DMS53 (cell line): ENCODE measurements around the gene AOC1.

Source experiments
- DNase-seq: peaks from one replicate; lab custom pipeline; 2025; lab: John Stamatoyannopoulos, UW

The AOC1 gene

DNA sequence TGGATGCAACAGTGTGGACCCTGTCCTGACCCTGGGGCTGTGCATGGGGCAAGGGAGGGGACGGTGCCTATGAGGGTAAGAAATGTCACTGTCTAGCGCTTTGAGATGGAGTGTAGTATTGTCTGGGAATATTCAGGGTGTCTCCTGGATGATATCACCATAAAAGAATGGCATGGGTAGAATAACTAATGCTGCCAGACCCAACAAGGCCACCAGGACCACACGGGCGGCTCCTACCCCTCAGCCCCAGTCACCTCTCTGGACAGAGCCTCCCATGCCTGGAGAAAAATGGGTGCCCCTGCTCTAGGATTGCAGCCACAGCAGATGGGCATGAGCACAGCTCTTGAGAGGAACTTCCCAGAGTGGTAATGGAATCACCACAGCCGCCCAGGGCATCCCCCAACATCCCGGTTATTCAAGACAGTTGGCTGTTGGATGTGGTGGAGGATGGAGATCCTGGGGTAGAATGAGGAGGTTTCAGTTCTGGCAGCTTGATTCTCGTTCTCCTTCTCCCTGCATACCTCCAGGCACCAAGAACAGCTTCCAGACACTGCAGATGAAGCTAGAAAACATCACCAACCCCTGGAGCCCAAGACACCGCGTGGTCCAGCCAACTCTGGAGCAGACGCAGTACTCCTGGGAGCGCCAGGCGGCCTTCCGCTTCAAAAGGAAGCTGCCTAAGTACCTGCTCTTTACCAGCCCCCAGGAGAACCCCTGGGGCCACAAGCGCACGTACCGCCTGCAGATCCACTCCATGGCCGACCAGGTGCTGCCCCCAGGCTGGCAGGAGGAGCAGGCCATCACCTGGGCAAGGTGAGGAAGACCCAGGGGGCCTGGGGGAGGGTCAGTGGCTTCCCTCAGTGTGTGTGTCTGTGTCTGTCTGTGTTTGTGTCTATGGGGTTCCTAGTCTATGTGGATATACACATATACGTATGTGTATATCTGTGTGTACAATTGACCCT is 6.2 kb downstream of the AOC1 start:
- no peak for DNase-seq

DNA sequence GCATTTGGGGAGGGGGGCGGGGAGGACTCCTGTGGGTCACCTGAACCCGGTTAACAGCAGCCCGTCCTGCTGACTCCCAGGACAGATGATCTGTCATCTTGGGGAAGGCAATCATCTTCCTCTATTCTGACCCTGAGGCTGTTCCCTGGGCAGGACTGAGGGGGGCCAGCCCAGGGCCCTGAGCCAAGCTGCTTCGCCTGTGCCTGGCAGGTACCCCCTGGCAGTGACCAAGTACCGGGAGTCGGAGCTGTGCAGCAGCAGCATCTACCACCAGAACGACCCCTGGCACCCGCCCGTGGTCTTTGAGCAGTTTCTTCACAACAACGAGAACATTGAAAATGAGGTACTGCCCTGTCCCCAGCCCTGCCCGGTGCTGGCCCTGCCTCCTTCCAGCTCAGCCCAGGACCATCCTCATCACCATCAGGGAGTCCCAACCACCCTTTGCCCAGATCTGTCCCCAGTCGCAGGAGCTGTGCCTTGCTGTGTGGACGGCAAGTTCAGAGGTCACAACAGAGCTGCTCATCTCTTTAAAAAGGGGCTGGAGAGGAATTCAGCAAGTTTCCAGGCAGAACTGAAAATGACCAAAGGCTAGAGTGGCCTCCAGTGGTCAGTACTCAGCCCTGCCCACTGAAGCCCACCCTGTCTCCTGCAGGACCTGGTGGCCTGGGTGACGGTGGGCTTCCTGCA is 8.1 kb downstream of the AOC1 start:
- DNase-seq = no peak

DNA sequence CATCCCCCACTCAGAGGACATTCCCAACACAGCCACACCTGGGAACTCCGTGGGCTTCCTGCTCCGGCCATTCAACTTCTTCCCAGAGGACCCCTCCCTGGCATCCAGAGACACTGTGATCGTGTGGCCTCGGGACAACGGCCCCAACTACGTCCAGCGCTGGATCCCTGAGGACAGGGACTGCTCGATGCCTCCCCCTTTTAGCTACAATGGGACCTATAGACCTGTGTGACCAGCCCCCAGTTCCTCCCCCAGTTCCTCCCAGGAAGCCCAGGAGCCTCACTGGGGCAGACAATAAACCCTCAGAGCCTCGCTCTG is 8.6 kb downstream of the AOC1 start:
- no peak for DNase-seq

DNA sequence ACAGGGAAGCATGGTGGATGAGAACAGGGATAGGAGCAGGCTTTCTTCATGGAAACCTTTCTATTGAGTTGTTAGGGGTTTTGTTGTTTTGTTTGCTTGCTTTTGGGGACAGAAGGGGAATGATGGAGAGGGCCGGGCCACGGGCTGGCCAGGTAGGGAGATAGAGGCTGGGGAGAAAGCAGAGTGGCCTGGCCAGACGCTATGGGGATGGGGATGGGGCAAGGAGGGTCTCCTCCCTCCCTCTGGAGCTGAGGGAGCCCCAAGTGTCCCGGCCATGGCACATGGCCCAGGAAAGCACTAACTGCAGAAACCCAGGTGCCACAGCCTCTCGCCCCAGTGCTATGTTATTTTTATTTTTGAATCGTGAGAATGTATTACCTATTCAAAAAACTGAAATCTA is 10.0 kb downstream of the AOC1 start:
- no peak for DNase-seq

DNA sequence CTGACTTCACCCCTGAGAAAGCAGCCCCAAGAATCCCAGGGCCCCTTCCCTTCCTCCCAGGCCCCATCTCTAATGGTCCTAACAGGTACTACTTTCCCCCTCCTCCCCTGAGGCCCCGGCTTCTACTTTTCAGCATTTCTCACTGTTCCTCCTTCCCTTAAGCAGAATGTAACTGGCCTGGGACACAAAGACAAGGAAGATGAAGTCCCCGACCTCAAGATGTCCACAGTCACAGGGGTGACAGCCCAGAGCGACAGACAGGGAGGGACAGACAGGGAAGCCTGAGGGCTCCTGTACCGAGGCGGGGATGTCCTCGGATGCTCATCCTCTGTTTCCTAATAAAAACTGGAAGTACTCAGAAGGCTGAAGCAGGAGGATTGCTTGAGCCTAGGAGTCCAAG is 11.6 kb downstream of the AOC1 start:
- DNase-seq = no peak

DNA sequence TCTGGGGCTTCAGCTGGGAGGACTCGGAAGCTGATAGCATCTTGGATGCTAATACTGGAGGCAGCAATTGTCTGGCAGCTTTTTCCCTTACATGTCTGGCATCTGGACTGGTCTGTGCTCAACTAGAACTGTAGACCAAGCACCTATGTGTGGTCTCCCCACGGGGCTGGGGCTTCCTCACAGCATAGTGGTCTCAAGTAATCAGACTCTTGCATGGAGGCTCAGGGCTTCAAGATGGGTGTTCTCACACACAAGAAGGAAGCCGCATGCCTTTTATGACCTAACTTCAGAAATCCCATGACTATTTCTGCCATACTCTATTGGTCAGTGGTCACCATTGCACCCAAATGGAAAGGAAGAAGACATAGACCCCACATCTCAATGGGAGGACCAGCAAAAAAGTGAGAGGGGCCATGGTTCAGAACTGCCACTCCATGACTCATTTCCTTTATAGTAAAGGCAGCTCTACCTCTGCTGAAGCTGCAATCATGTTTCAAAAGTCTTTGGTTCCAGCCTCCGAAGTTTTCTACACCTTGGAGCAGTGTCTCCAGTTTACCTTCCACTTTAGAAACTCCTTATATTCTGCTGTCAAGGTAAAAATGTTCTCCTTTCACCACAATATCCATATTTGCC is 14.7 kb downstream of the AOC1 start:
- no peak for DNase-seq

DNA sequence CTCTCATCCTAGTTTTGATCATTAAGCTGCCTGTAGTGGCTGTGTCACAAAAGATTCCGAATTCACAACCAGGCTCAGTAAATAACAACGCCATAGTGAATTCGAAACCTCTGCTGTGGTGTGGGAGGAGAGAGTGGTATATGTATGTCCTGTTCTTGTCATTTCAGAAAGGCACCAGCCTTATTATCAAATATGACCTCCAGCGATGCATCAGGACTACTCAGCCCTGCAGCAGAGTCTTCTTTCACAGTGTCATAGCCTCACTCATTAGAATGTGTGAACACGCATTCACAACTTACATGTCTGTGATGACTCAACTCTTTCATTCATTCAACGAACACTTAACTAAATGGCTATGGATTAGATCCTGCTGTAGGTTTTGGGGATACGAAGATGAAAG is 15.3 kb downstream of the AOC1 start:
- no peak for DNase-seq

DNA sequence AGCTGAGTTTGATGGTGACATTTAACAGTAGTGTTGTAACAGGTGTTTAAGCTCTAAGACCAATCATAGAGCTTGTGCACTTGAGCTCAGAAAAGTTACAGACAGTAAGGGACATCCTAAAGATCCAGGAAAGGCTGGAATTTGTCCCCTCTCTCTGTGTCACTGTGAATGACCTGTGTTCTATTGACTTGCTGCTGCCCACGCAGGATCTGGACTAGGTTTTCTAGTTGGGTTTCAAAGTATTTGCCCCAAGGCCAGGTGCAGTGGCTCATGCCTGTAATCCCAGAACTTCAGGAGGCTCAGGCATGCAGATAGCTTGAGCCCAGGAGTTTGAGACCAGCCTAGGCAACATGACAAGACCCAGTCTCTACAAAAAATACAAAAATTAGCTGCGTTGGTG is 17.1 kb downstream of the AOC1 start:
- DNase-seq = no peak

DNA sequence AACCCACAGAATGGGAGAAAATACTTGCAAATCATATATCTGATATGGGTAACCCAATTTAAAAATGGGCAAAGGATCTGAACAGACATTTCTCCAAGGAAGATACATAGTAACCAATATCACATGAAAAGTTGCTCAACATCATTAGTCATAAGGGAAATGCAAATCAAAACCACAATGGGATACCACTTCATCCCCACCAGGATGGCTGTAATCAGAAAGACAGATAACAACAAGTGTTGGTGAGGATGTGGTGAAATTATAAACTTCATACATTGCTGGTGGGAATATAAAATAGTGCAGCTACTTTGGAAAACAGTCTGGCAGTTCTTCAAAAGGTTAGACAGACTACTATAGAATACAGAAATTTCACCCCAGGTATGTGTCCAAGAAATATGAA is 19.3 kb downstream of the AOC1 start:
- DNase-seq = no peak

DNA sequence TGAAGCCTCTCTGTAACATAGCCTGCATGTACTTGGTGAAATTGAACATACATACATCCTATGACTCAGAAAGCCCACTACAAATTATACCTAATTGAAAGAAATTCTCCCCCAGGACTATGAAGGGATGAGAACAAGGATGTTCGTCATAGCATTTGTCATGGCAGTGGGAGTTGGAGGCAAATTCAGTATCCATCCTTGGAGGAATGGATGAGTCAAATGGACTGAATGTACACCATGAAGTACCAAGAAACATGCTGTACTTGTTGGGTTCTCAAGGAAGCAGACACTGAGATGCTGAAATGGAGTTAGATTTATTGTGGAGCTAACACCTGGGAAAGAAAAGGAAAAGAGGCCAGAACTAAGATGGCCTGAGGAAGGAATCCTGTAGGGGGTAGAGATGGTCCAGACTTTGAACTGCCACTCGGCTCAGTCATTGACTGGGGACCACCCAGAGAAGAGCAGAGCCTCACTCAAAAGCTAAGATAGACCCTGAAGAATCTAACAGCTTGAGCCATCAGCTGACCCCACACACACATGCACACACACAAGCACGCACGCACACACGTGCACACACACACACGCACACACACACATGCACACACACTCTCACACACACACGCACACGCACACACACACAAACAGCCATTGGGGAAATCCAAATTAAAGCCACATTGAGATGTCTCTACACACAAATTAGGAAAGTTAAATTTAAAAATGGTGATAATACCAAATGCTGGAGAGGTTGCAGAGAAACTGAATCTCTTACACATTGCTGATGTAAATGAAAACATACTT is 22.3 kb downstream of the AOC1 start:
- DNase-seq = no peak

DNA sequence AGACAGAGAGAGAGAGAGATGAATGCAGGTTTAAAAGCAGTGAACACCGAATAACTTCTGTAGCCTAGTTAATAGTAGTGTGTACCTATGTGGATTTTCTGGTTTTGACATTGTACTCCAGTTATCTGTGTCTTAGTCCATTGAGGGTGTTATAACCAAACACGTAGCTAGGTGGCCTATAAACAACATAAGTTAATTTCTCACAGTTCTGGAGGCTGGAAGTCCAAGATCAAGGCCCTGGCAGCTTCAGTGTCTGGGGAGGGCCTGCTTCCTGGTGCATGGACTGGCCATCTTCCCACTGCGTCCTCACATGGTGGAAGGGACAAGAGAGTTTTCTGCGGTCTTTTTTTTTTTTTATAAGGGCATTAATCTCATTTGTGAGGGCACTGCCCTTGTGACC is 23.5 kb downstream of the AOC1 start:
- peak; percentile 63 for DNase-seq

DNA sequence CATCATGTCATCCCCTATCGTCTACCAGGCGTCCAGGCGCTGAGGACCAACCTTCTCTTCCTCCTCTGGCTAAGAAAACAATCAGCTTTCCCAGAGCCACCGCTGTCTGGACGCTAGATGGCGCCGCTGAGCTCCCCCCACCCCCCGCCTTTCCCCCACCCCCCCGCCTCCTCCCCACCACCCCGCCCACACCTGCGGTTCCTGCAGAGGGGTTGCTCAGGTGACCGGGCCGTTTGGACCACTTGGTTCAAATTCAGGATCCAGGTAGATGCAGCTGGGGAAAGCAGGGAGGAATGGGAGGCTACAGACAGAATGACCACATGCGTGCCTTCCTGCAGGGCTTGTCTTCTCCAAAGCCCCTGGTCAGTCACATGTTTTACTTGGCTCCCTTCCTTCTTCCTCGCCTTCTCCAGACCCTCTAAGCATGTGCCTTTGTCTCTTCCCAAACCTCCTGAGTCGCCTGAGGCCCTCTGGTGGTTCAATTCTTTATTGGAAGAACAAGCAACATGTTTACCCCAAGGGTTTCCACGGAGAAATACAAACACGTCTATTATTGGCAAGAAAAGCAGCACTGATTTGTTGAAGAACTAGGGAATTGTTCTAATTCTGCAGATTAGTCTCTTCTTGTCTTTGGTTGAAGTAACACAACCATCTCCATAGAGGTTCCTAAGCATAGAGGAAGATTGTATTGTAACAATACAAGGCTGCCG is 24.7 kb downstream of the AOC1 start:
- DNase-seq = peak; percentile 98

DNA sequence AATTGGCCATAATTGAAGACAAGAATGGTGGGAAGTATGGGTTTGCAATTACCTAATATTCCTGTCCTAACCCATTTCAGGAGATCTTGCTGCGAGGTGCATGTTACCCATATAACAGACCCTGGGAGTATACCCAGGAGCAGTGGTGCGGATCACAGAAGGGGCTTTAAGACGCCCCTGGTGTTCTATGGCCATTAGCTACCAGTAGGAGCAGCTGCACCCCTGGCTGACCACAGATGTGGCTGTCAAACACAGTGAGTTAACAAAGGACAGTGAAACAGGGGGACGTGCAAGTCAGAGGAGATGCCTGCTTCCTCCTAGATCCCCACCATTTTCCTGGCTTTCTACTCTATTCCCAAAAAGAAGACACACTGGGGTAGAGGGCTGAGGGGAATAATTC is 25.2 kb downstream of the AOC1 start:
- peak; percentile 55 for DNase-seq

DNA sequence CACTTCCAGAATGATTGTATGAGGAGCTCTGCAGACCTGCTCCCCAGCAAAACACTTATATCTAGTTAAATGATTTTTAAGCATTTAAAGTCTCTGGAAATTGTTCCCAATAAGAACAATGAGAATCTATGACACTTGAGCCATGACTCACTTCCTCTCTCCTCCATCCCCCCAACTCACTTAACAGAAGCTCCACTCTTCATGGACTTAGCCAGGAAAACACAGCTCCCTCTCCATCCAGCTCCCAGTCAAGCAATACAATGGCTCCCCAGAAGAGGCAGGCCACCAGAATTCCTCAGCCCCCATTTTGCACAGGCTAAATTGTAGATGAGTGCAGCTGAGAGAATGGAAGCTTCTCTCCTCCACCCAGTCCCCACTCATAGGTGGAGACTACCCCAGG is 27.0 kb downstream of the AOC1 start:
- DNase-seq = peak; percentile 89

DNA sequence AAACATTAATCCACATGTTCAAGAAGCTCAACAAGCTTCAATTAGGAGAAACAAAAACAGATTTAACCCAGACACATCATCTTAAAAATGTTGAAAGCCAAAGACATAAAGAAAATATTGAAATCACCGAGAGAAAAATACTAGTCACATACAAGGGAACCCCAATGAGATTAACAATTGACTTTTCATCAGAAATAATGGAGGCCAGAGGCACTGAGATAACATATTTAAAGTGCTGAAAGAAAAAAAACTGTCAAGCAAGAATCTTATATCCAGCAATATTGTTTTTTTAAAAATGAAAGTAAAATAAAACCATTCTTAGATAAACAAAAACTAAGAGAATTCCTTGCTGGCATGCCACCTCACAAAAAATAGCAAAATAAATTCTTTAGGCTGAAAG is 28.9 kb downstream of the AOC1 start:
- no peak for DNase-seq

DNA sequence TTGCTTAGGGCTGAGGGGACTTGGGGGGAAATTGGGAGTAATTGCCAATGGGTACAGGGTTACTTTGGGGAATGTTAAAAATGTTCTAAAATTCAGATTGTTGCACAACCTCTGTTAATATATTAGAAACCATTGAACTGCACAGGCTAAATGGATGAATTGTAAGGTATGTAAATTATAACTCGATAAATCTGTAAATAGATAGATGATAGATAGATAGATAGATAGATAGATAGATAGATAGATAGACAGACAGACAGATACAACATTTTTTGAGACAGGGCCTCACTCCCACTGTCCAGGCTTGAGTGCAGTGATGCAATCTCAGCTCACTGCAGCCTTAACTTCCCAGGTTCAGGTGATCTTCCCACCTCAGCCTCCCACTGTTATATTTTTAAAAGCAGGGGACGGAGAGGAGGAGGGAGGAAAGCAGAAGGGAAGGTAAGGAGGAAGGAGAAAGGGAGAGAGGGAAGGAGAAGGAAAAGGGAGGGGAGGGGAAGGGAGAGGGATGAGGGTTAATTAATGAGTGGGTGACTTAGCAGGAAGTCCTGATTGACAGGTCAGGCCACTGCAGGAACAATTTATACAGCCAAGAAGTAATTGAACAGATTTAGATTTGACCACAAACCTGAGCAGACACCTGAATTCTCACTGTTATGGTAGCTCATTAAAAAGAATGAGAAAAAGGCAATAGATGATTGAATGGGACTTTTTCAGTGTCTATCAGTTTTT is 38.7 kb downstream of the AOC1 start:
- DNase-seq = no peak

DNA sequence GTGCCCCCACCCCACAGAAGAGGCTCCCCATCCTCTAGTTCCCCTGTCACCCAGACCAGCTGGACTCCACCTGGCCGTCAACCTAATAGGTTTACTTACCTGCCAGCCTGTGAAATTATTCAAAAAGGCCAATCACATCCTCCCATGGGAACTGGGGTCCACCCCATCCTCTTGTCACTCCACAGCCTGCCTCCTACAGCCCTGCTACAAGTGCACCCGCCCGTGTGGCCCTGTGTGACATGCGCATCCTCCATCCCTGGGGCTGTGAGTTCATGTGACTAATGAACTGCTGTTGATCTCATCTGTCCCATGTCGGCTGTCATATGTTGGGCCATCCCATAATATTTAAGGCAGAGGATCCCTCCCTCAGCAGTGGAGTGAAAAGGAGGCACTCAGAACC is 39.4 kb downstream of the AOC1 start:
- DNase-seq = no peak

DNA sequence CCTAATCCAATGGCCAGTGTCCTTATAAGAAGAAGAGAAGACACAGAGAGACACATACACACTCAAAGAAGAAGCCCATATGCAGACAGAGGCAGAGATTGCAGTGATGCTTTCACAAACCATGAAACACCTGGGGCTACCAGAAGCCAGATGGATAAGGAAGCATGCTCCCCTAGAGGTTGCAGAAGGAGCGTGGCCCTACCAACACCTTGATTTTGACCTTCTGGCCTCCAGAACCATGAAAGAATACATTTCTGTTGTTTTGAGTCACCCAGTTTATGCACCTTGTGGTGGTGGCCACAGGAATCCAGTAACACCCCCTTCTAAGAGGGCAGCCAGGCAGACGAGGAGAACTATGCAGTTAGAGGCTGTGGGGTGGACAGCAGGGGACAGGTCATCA is 43.5 kb downstream of the AOC1 start:
- DNase-seq = no peak

DNA sequence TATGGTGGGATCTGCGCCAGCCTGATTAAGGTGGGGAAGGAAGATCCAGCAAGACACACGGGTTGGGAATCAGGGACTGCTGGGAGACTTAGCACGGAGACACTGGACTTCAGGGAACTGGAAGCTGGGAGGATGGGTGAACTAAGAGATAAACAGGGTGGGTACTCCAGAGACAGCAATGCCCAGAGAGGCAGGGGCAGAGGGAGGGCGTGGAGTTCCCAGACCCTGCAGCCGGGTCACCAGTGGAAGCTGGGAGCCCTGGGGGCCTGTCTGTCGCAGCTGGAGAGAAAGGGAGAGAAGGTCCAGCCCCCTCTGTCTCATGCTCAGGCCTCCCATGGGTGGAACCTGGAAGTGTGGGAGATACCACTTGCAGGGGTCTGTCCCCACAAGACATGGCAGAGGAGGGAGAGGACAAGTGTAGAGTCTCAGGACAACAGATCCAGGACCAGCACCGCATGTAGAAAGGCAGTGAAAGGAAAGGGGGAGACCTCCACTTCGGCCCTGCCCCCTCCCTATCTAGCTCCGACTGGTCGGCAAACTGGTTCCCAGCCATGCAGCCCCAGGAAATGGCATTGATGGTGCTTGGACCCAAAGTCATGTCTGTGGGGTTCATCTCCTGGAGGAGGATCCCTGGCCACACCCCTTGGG is 44.4 kb downstream of the AOC1 start:
- DNase-seq = no peak
